GM12878 (cell line): ENCODE results near the gene PIP5KL1. TPM values are rescaled to one million over a fixed set of nuclear protein-coding genes. Genes with fewer than 3 reads are reported as not detected.

Experiments used
- ATAC-seq: fragments of 200-7000 bp; cut with Tn5 transposase; 3 replicates; pipeline ENCODE4 v1.9.1; 2020; ENCODE audit warnings: mild to moderate bottlenecking, moderate library complexity
- BruUV-seq: library from RNA; stranded (reverse); fragments of 400-500 nt; replicated peaks from 2 replicates; lab custom pipeline; 2021; lab: Mats Ljungman, UMichigan
- CTCF ChIA-PET: fragments of 300-600 bp; sonication (Branson Sonifier 250); formaldehyde crosslinking; extraction: SDS; loops from one replicate; lab custom pipeline; 2021; ENCODE audit warnings: inconsistent platforms; lab: Yijun Ruan, JAX
- POLR2A ChIA-PET: fragments of 350-600 bp; formaldehyde crosslinking; extraction: SDS; loops from one replicate; lab custom pipeline; 2021; ENCODE audit warnings: inconsistent platforms; lab: Charles Lee
- RAD21 ChIA-PET: fragments of 300-600 bp; sonication (Branson Sonifier 250); formaldehyde crosslinking; loops from one replicate; lab custom pipeline; 2023; ENCODE audit warnings: antibody characterized with exemption; ENCODE audit not compliant: unreplicated experiment; lab: Charles Lee
- SMC1A ChIA-PET: fragments of 300-600 bp; sonication (Branson Sonifier 250); formaldehyde crosslinking; loops from one replicate; lab custom pipeline; 2023; ENCODE audit not compliant: unreplicated experiment, uncharacterized antibody; lab: Charles Lee
- DNase-seq: peaks from one replicate; pipeline ENCODE4 v3.0.0-alpha.2; 2011; ENCODE audit warnings: low read depth, low spot score
- FAIRE-seq: peaks from 3 replicates; lab custom pipeline; 2011; peaks lifted over from hg19 to GRCh38; lab: Jason Lieb, UNC
- H2AFZ ChIP-seq: 2 replicates; pipeline ENCODE4 v1.6.0; 2011; ENCODE audit warnings: low read depth, low read length, control low read depth; ENCODE audit not compliant: control insufficient read depth
- H3K27ac ChIP-seq: 2 replicates; pipeline ENCODE4 v1.5.1; 2011; ENCODE audit warnings: control low read depth; ENCODE audit not compliant: control insufficient read depth, insufficient read depth
- H3K27me3 ChIP-seq, 2 experiments: replicated peaks in 1 of 2; 2 replicates each; pipeline versions ENCODE4 v1.6.0 to v1.6.1; 2011; ENCODE audit warnings: low read length in 1 of 2; ENCODE audit not compliant: control insufficient read depth in 2 of 2, insufficient read depth in 2 of 2
- H3K36me3 ChIP-seq, 2 experiments: 2 replicates each; pipeline ENCODE4 v1.5.1; 2011; ENCODE audit warnings: low read length in 1 of 2; ENCODE audit not compliant: control insufficient read depth in 2 of 2, insufficient read depth in 2 of 2
- H3K4me1 ChIP-seq: 2 replicates; pipeline ENCODE4 v1.6.1; 2011; ENCODE audit warnings: mild to moderate bottlenecking, low read length, moderate library complexity, mixed read lengths; ENCODE audit not compliant: control insufficient read depth, insufficient read depth
- H3K4me2 ChIP-seq: 2 replicates; pipeline ENCODE4 v1.6.0; 2011; ENCODE audit warnings: control low read depth; ENCODE audit not compliant: control insufficient read depth, insufficient read depth
- H3K4me3 ChIP-seq: fragments of 200-600 bp; sonication (generic); 2 replicates; pipeline ENCODE4 v1.5.1; 2016
- H3K79me2 ChIP-seq: 2 replicates; pipeline ENCODE4 v1.6.0; 2011; ENCODE audit warnings: low read length; ENCODE audit not compliant: control insufficient read depth, insufficient read depth
- H3K9ac ChIP-seq: 2 replicates; pipeline ENCODE4 v1.8.0; 2011; ENCODE audit warnings: low read length, control low read depth, mixed read lengths; ENCODE audit not compliant: control insufficient read depth, insufficient read depth
- H3K9me3 ChIP-seq: replicated peaks from 3 replicates; pipeline ENCODE4 v1.5.1; 2011; ENCODE audit warnings: mild to moderate bottlenecking, low read length; ENCODE audit not compliant: control insufficient read depth, insufficient read depth
- H4K20me1 ChIP-seq: 2 replicates; pipeline ENCODE4 v1.6.0; 2011; ENCODE audit not compliant: control insufficient read depth, insufficient read depth
- NR2F1 ChIP-seq: fragments of 450-650 bp; conservative IDR thresholded peaks from 2 replicates; pipeline ENCODE4 v1.6.1; 2017; ENCODE audit warnings: mild to moderate bottlenecking
- SPI1 ChIP-seq: IDR thresholded peaks from 2 replicates; pipeline ENCODE4 v1.6.1; 2011; ENCODE audit warnings: low read depth, mild to moderate bottlenecking, low read length, moderate library complexity, borderline replicate concordance; ENCODE audit not compliant: insufficient read depth
- WRNIP1 ChIP-seq: IDR thresholded peaks from 2 replicates; pipeline ENCODE4 v1.6.1; 2011; ENCODE audit warnings: low read depth, low read length, improper control_type of control experiment, borderline replicate concordance
- WGBS: methylation state at CpG from one replicate; pipeline ENCODE4 v1.1.6; 2016; ENCODE audit warnings: low lambda C conversion rate; ENCODE audit not compliant: insufficient replicate concordance, insufficient coverage; ENCODE audit errors: missing lambda C conversion rate; 5-methylcytosine and 5-hydroxymethylcytosine counted together
- in situ Hi-C: fragments of 300-500 bp; cut with MboI; formaldehyde crosslinking; loops from 9 replicates; pipeline ENCODE4 v1.14.3; 2018; ENCODE audit warnings: mixed read lengths
- intact Hi-C: fragments of 100-400 bp; cut with micrococcal nuclease; formaldehyde crosslinking; loops from one replicate; pipeline ENCODE4 v1.14.2; 2022; ENCODE audit not compliant: unreplicated experiment
- polyA plus RNA-seq, 11 experiments: library from polyadenylated mRNA; depleted of rRNA in 4 of 11; unstranded in 6 of 11; stranded (reverse) in 5 of 11; fragments of >200 nt; fragmentation: Nextera tagmentation in 4 of 11; fragmentation: Illumina TruSeq in 1 of 11; extraction: Ambion mirVana in 4 of 11; extraction: Trizol in 1 of 11; gene quantifications; 1 replicate in 1 of 11; 2 replicates in 10 of 11; pipeline versions ENCODE4 v1.2.1 to v1.2.3, GENCODE V29; 2011 to 2016; ENCODE audit warnings: inconsistent platforms in 2 of 11, missing spikeins in 2 of 11, low read depth in 1 of 11
- total RNA-seq, 4 experiments: library from RNA; depleted of rRNA in 3 of 4; stranded (reverse); fragments of >200 nt in 3 of 4; fragmentation: Illumina TruSeq in 1 of 4; extraction: Trizol in 1 of 4; gene quantifications; 2 replicates each; pipeline versions ENCODE4 v1.2.1 to v1.2.3, GENCODE V29; 2013 to 2021

The PIP5KL1 gene
- total and polyA plus RNA-seq, 10 of the 15 experiments (the other 5 are each of a cell fraction or from before 2014, with no cell fraction given), result 0.04 to 0.67 (median 0.43) TPM; not detected in 2

DNA sequence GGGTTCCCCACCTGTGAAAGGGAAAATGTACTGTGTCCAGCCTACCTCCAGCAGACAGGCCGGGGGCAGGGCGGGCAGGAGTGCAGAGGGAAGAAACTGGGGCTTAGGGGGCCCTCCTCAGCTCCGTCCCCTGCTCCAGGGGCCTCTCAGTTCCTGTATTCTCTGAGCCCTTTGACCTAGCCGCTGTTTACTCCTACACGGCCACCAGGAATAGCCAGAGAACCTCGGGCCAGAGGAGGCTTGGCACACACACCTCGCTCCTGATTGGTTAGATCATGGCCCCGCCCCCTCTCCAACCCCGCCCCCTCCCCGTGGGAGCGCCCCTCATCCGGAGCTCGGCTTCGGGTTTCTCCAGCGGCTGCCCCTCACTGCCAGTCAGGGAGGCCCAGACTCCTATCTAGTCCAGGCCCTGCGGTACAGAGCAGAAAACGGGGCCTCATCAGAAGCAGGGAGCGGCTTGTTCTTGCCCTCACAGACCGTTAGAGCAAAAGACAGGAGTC is 33.3 kb downstream of the PIP5KL1 start:
- H3K27ac ChIP-seq, result no peak overlapping the region
- 18% methylated on average over 13 of the region's 19 CpGs for WGBS
- peak; percentile 63 for ATAC-seq
- no peak for DNase-seq
- TF ChIP-seq NR2F1 (peak; percentile 56; the same call in 1 of the 2 replicates), SPI1 (peak; percentile 18; the same call in 1 of the 2 replicates), WRNIP1 (no peak)
- H2AFZ ChIP-seq, result no peak overlapping the region; the same call in 1 of the 2 replicates
- ChIA-PET POLR2A (interaction anchor here (0.6 to 11.0 kb wide), 3 partner anchors 9 to 121 kb away, joined by 3 to 166 read pairs (median 3); partner anchors contain the start of gene ST6GALNAC4), RAD21 (interaction anchor here (0.6 to 10.1 kb wide), 5 partner anchors 9 to 162 kb away, joined by 3 to 92 read pairs (median 3); partner anchors contain the start of genes ST6GALNAC4 and TOR2A), CTCF (interaction anchor here (0.9 to 4.5 kb wide), 3 partner anchors 24 to 186 kb away, joined by 3 to 24 read pairs (median 5); partner anchors contain the start of gene TOR2A), SMC1A (interaction anchor here (0.7 to 1.2 kb wide), 2 partner anchors 23 to 86 kb away, joined by 3 read pairs; no protein-coding TSS in a partner anchor)
- H3K36me3 ChIP-seq, result peaks cover 11 to 13% of the 10 kb centered on the region in 2 experiments; a peak in 3 of 4 replicates
- peak overlapping the region; percentile 60; the same call in 1 of the 2 replicates for H3K4me3 ChIP-seq
- peaks cover 34% of the 10 kb centered on the region for H3K4me1 ChIP-seq
- in situ Hi-C loops, result no loop called here
- no peaks in the 10 kb centered on the region for H3K27me3 ChIP-seq
- FAIRE-seq, result no peak
- intact Hi-C loops, result no loop called here
- H3K79me2 ChIP-seq, result peaks cover 5% of the 10 kb centered on the region
- peaks cover 15% of the 10 kb centered on the region; the same call in 2 of the 3 replicates for H3K9me3 ChIP-seq
- peak overlapping the region; percentile 79 for H3K4me2 ChIP-seq
- H3K9ac ChIP-seq, result no peak overlapping the region
- H4K20me1 ChIP-seq, result no peaks in the 10 kb centered on the region
- no TSS peak for BruUV-seq
